Lower lobe of right lung (tissue), 2 donors: ENCODE measurements around the gene ODAD4. TPM values are rescaled to one million over a fixed set of nuclear protein-coding genes. Genes with fewer than 3 reads are reported as not detected.
A peak's percentile ranks its signal among the peaks of the same experiment; 100 is the strongest.

Experiments
- ATAC-seq, 2 donors: fragments of 200-7000 bp; cut with Tn5 transposase; one replicate each; pipeline ENCODE4 v1.9.1; 2020 to 2022; ENCODE audit warnings: mild to moderate bottlenecking in 2 of 2, moderate library complexity in 2 of 2
- DNase-seq: peaks from one replicate; pipeline ENCODE4 v3.0.0-alpha.2; 2020
- H3K27ac ChIP-seq: fragments of 200-600 bp; one replicate; pipeline ENCODE4 v1.8.0; 2022
- H3K27me3 ChIP-seq: fragments of 200-600 bp; one replicate; pipeline ENCODE4 v1.8.0; 2022; ENCODE audit warnings: low read depth
- H3K36me3 ChIP-seq: fragments of 200-600 bp; one replicate; pipeline ENCODE4 v1.8.0; 2022; ENCODE audit warnings: mild to moderate bottlenecking
- H3K4me1 ChIP-seq: fragments of 200-600 bp; one replicate; pipeline ENCODE4 v1.8.0; 2022
- H3K4me3 ChIP-seq: fragments of 200-600 bp; one replicate; pipeline ENCODE4 v1.8.0; 2022; ENCODE audit warnings: mild to moderate bottlenecking
- H3K9me3 ChIP-seq: fragments of 200-600 bp; one replicate; pipeline ENCODE4 v1.8.0; 2022
- intact Hi-C: fragments of 100-400 bp; cut with DNase I; formaldehyde crosslinking; loops from one replicate; pipeline ENCODE4 v1.11.0; 2022
- total RNA-seq: library from RNA; stranded (reverse); fragmentation: NEBNext Ultra II Directional; extraction: Animal tissue kit (Norgen Biotek cat#: 25700); gene quantifications from one replicate; pipeline ENCODE4 v1.2.1, GENCODE V29; 2021
- TF ChIP-seq, protein P1 (sequence below): fragments of 200-600 bp; IDR thresholded peaks from one replicate; pipeline ENCODE4 v1.8.0; 2022; ENCODE audit warnings: antibody characterized with exemption, mild to moderate bottlenecking
- donor health status: DM: no; HTN: yes; CAD: no; lungs with severe emphysema.

ODAD4 gene
- total RNA-seq, 1 donor from 2014 or later = 5.4 TPM

DNA sequence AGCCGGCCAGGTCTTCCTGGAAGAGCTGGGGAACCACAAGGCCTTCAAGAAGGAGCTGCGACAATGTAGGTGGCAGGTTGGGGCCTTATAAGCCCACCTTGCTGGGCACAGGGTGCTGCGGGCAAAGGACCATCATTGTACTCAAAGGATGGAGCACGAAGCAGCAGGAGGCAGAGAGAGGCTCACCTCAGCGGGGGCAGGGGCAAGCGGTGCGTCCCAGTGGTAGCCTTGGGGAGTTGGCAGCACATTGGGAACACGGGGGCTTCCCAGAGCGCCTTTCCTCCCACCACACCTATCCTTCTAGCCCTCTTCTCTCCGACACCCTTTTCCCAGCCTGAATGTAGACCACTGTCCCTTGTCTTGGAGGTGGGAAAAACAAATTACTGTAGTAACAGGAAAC lies 38.3 kb downstream of the ODAD4 start:
- intact Hi-C loops = loop anchor here (10.0 kb wide), 1 partner anchor 146 kb away; the partner anchor contains the start of gene DHX58
- Histone ChIP-seq H3K27me3 (no peaks in the 10 kb centered on the region), H3K4me1 (peaks cover 43% of the 10 kb centered on the region), H3K9me3 (no peaks in the 10 kb centered on the region), H3K4me3 (no peak overlapping the region), H3K27ac (no peak overlapping the region), H3K36me3 (peaks cover 36% of the 10 kb centered on the region)
- TF ChIP-seq, protein P1, sequence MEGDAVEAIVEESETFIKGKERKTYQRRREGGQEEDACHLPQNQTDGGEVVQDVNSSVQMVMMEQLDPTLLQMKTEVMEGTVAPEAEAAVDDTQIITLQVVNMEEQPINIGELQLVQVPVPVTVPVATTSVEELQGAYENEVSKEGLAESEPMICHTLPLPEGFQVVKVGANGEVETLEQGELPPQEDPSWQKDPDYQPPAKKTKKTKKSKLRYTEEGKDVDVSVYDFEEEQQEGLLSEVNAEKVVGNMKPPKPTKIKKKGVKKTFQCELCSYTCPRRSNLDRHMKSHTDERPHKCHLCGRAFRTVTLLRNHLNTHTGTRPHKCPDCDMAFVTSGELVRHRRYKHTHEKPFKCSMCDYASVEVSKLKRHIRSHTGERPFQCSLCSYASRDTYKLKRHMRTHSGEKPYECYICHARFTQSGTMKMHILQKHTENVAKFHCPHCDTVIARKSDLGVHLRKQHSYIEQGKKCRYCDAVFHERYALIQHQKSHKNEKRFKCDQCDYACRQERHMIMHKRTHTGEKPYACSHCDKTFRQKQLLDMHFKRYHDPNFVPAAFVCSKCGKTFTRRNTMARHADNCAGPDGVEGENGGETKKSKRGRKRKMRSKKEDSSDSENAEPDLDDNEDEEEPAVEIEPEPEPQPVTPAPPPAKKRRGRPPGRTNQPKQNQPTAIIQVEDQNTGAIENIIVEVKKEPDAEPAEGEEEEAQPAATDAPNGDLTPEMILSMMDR = no peak
- ATAC-seq (no peak), DNase-seq (no peak)

DNA sequence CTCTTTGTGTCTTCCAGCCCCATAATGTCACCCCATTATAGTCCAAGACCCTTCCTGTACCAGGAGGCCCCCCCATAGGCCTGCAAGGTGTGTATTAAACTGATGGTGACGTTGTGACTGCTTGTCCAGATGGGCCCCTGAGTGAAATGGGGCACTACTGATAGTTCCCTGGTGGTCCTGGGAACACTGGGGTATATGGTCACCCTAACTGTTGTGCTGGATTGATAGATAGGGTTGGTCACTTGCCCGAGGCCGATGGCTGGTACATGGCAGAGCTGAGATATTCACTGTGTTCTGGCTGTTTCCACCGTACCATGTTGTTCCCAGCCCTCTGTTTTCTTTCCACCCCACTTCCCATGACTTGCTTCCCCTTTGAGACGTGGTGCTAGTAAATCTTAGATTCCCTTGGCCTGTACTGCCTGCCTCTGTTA lies 40.5 kb downstream of the ODAD4 start:
- ATAC-seq (no peak), DNase-seq (peak; percentile 7)
- intact Hi-C loops = no loop called here
- H3K27ac ChIP-seq = no peak overlapping the region
- H3K27me3 ChIP-seq = no peaks in the 10 kb centered on the region
- no peaks in the 10 kb centered on the region for H3K9me3 ChIP-seq
- no peak overlapping the region for H3K4me3 ChIP-seq
- H3K4me1 ChIP-seq = peaks cover 32% of the 10 kb centered on the region
- TF ChIP-seq, protein P1 = no peak
- H3K36me3 ChIP-seq = peaks cover 59% of the 10 kb centered on the region

DNA sequence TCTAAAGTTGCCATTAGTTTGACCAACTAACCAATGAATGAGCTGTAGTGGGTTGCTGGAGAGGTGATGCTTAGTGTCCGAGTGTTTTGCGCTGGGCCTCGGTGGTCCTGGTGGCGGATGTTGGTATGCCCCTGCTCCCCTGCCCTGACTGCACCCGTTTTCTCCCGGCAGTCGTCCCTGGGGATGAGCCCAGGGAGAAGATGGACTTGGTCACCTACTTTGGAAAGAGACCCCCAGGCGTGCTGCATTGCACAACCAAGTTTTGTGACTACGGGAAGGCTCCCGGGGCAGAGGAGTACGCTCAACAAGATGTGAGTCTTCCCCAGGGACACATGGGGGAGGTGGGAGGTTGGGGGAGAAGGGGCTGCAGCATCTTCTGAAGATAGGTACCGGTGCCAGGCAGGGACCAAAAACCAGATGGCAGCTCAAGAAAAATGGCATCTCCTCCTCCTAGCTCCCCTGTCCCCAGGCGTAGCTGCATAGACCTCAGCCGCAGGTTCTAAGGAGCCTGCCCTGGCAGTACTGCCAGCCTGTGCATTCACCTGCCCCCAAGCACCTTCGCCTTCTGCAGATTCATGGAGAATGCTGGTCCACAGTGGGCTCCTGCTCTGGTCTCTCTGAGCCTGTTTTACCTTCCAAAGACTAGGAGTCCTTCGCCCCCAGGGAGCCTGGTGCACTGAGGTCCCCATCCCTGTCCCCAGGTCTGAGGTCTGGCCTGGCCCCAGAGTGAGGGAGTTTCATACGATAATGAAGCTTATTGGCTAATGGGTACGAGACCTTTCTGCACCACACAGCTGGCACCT lies 41.5 kb downstream of the ODAD4 start:
- no peak overlapping the region for H3K4me3 ChIP-seq
- H3K9me3 ChIP-seq = no peaks in the 10 kb centered on the region
- TF ChIP-seq, protein P1 = no peak
- no peak overlapping the region for H3K27ac ChIP-seq
- ATAC-seq (no peak), DNase-seq (peak; percentile 20)
- intact Hi-C loops = no loop called here
- peaks cover 31% of the 10 kb centered on the region for H3K4me1 ChIP-seq
- no peaks in the 10 kb centered on the region for H3K27me3 ChIP-seq
- peaks cover 69% of the 10 kb centered on the region for H3K36me3 ChIP-seq

DNA sequence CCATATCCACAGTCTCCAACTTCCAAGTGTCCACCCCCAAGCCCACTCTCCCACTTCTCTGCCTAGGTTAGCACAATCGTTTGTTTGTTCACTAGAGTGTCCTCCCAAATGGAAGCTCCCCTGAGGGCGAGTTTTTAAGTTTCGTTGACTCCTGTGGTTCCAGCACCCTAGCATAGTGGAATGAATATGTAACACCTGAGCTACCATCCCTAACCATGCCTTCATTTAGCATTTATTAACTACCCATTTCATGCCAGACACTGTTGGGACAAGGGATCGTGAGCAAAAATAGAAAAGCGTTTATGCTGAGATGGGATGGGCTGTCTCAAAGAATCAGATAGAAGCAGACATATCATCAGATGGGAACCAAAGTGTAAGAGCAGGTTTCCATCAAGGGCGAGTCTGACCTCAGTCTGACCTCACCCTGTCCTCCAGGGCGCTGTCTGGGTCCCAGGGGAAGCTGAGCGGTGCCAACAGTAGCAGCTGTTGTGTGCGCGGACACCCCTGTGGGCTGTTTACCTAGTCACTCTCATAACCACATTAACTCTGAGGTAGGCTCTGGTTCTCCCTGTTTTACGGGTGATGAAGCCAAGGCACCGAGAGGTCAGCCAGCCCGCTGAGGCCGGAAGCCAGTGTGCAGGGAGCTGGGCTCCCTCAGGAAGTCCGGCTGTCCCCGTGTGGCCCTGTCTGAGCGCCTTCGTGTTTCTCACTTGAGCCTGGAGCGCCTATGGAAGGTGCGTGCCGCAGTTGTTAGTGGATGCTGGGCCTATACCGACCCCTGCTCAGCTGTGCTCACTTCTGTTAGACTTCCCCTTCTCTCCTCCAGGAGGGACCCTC lies 42.4 kb downstream of the ODAD4 start:
- peak in 1 of 2 donors; percentile 28 for ATAC-seq
- H3K4me1 ChIP-seq = peaks cover 25% of the 10 kb centered on the region
- peaks cover 77% of the 10 kb centered on the region for H3K36me3 ChIP-seq
- H3K4me3 ChIP-seq = no peak overlapping the region
- H3K9me3 ChIP-seq = no peaks in the 10 kb centered on the region
- TF ChIP-seq, protein P1 = no peak
- H3K27ac ChIP-seq = peak overlapping the region; percentile 36
- intact Hi-C loops = no loop called here
- DNase-seq = peak; percentile 57
- no peaks in the 10 kb centered on the region for H3K27me3 ChIP-seq

DNA sequence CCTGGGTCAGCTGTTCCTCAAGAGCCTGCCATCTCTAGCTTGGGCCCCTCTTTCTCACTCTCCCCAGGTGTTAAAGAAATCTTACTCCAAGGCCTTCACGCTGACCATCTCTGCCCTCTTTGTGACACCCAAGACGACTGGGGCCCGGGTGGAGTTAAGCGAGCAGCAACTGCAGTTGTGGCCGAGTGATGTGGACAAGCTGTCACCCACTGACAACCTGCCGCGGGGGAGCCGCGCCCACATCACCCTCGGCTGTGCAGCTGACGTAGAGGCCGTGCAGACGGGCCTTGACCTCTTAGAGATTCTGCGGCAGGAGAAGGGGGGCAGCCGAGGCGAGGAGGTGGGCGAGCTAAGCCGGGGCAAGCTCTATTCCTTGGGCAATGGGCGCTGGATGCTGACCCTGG lies 43.0 kb downstream of the ODAD4 start:
- Histone ChIP-seq H3K36me3 (peaks cover 80% of the 10 kb centered on the region), H3K27me3 (no peaks in the 10 kb centered on the region), H3K4me3 (no peak overlapping the region), H3K9me3 (no peaks in the 10 kb centered on the region), H3K4me1 (peaks cover 19% of the 10 kb centered on the region), H3K27ac (peak overlapping the region; percentile 36)
- DNase-seq (no peak), ATAC-seq (peak in 1 of 2 donors; percentile 16)
- TF ChIP-seq, protein P1 = no peak
- intact Hi-C loops = no loop called here
